IPS DF 6.9 (cell line): ENCODE data around the gene ADAM12.

Experiments used
- DNase-seq: peaks from one replicate; pipeline ENCODE4 v3.0.0-alpha.2; 2013; ENCODE audit warnings: low read depth, low spot score
- H3K27ac ChIP-seq: one replicate; pipeline ENCODE4 v1.5.1; 2013; ENCODE audit warnings: low read length, control low read depth
- H3K27me3 ChIP-seq: 2 replicates; pipeline ENCODE4 v1.6.1; 2013; ENCODE audit warnings: mild to moderate bottlenecking, low read length; ENCODE audit not compliant: control insufficient read depth, insufficient read depth
- H3K36me3 ChIP-seq: 2 replicates; pipeline ENCODE4 v1.6.1; 2013; ENCODE audit warnings: low read length; ENCODE audit not compliant: control insufficient read depth, insufficient read depth
- H3K4me1 ChIP-seq: 2 replicates; pipeline ENCODE4 v1.6.1; 2013; ENCODE audit warnings: low read length; ENCODE audit not compliant: control insufficient read depth, insufficient read depth
- H3K4me3 ChIP-seq: 2 replicates; pipeline ENCODE4 v1.5.1; 2013; ENCODE audit warnings: mild to moderate bottlenecking, low read length
- H3K9me3 ChIP-seq: 2 replicates; pipeline ENCODE4 v1.6.1; 2013; ENCODE audit warnings: low read length, inconsistent platforms; ENCODE audit not compliant: control insufficient read depth, insufficient read depth
- WGBS: extraction: QIAGEN DNeasy Blood & Tissue Kit; methylation state at CpG from one replicate; pipeline ENCODE4 v1.1.7; 2013; ENCODE audit warnings: mixed read lengths, missing lambda C conversion rate; ENCODE audit not compliant: insufficient read length, insufficient coverage; 5-methylcytosine and 5-hydroxymethylcytosine counted together

Gene ADAM12

DNA sequence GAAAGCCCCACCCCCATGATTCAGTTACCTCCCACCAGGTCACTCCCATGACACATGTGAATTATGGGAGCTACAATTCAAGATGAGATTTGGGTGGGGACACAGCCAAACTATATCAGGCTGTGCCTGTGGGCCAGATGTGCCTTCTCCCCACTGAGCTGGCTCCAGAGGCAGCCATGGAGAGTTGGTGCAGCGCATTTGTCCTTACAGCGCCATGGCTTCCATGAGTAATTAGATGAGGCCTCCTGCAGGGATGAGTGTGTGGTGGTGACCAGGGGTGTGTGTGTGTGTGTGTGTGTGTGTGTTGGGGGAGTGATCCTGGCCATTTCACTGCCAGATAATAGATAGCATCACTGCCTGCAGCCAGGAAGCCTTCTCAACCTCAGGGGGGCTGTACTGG lies 397.3 kb downstream of the ADAM12 start:
- Histone ChIP-seq H3K4me1 (no peaks in the 10 kb centered on the region), H3K36me3 (no peaks in the 10 kb centered on the region), H3K27me3 (no peaks in the 10 kb centered on the region), H3K4me3 (no peak overlapping the region), H3K27ac (no peak overlapping the region), H3K9me3 (no peaks in the 10 kb centered on the region)
- no peak for DNase-seq
- WGBS, result no CpG with 5 or more reads among the region's 2 CpGs

GRCh38 chr10:125989791-125990190 lies 398.5 kb downstream of the ADAM12 start:
- no peaks in the 10 kb centered on the region for H3K27me3 ChIP-seq
- H3K4me3 ChIP-seq, result no peak overlapping the region
- H3K27ac ChIP-seq, result no peak overlapping the region
- H3K36me3 ChIP-seq, result no peaks in the 10 kb centered on the region
- no peak for DNase-seq
- no peaks in the 10 kb centered on the region for H3K4me1 ChIP-seq
- H3K9me3 ChIP-seq, result no peaks in the 10 kb centered on the region
- WGBS, result no CpG with 5 or more reads among the region's 5 CpGs

DNA sequence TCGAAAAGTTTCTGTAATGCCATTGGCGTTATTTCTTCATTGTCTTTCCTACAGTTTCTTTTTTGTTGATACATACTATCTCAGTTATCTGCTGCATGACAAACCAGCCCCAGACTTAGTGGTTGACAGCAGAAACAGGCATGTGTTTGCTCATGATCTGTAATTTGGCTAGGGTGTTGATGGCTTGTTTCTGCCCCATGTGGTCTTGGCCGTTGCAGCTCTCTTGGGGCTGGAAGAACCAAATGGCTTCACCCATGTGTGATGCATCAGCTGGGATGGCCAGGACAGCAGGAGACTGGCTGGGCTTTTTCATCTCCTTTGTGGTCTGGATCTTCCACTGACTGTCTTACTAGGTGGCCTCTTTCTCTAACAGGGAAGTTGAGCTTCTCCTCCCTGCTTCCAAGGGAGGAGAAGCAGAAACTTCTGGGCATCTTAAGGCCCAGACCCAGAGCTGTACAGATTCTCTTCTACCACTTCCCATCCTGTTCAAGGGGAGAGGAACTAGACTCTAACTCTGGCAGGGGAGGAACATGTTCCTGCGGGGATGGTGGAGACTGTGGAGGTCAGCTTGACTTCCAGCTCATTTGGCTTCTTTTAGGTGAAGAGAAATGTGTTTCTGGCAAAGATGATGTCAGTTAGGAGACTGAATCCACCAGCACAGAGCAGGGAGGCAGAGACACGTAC lies 402.6 kb downstream of the ADAM12 start:
- H3K4me3 ChIP-seq, result no peak overlapping the region
- no CpG with 5 or more reads among the region's 5 CpGs for WGBS
- no peaks in the 10 kb centered on the region for H3K9me3 ChIP-seq
- no peaks in the 10 kb centered on the region for H3K4me1 ChIP-seq
- H3K36me3 ChIP-seq, result no peaks in the 10 kb centered on the region
- H3K27ac ChIP-seq, result no peak overlapping the region
- no peaks in the 10 kb centered on the region for H3K27me3 ChIP-seq
- no peak for DNase-seq

- H3K36me3 ChIP-seq, result no peaks in the 10 kb centered on the region
- no peaks in the 10 kb centered on the region for H3K9me3 ChIP-seq
- WGBS, result no CpG with 5 or more reads among the region's 6 CpGs
- H3K27me3 ChIP-seq, result no peaks in the 10 kb centered on the region
- no peak overlapping the region for H3K27ac ChIP-seq
- no peak overlapping the region for H3K4me3 ChIP-seq
- no peaks in the 10 kb centered on the region for H3K4me1 ChIP-seq
- no peak for DNase-seq
Measured at GRCh38 chr10:125984865-125985495, 403.3 kb downstream of the ADAM12 start.

DNA sequence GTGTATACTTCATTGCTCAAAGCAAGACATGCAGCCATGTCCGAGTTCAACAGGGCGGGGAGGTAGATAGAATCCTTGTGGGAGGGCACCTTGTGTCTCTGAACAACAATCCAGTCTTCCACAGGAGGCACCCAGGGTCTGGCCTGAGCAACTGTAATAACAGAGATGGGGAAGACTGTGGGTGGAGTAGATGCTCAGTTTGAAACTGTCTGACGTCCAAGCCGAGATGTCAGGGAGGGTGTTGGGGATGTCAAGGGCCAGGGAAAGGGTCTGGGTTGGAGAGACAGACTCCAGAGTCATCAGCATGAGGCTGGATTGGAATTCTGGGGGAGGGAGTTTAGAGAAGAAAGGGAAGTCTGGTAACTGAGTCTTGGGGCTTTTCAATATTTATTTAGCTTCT lies 403.9 kb downstream of the ADAM12 start:
- H3K4me3 ChIP-seq, result no peak overlapping the region
- no peak for DNase-seq
- no peak overlapping the region for H3K27ac ChIP-seq
- no CpG with 5 or more reads among the region's 4 CpGs for WGBS
- no peaks in the 10 kb centered on the region for H3K36me3 ChIP-seq
- H3K4me1 ChIP-seq, result no peaks in the 10 kb centered on the region
- H3K9me3 ChIP-seq, result no peaks in the 10 kb centered on the region
- H3K27me3 ChIP-seq, result no peaks in the 10 kb centered on the region

- Histone ChIP-seq H3K27ac (no peak overlapping the region), H3K27me3 (no peaks in the 10 kb centered on the region), H3K9me3 (no peaks in the 10 kb centered on the region), H3K4me3 (no peak overlapping the region), H3K4me1 (no peaks in the 10 kb centered on the region), H3K36me3 (no peaks in the 10 kb centered on the region)
- WGBS, result 100% methylated on average over 1 of the region's 5 CpGs
- no peak for DNase-seq
Measured at GRCh38 chr10:125983656-125984055, 404.6 kb downstream of the ADAM12 start.

DNA sequence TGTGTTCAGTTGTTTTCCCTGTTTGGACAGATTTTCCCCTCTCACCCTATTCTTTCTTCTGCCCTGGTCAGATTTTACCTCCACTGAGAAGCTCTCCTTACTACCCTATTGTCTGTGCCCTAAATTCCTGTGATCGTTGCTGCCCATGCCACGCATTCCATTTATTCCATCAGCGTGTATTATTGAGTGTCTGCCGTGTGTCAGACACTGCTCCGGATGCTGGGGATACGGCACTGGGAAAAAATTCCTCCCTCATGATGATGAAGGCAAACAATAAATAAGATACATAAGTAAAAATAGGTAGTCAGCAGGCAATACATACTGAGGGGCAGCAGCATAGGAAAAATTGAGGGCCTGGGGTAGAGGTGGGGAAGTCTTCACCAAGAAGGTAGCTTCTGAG lies 405.1 kb downstream of the ADAM12 start:
- no peaks in the 10 kb centered on the region for H3K27me3 ChIP-seq
- DNase-seq, result no peak
- H3K27ac ChIP-seq, result no peak overlapping the region
- no peaks in the 10 kb centered on the region for H3K4me1 ChIP-seq
- no peaks in the 10 kb centered on the region for H3K36me3 ChIP-seq
- H3K9me3 ChIP-seq, result no peaks in the 10 kb centered on the region
- WGBS, result no CpG with 5 or more reads among the region's 6 CpGs
- no peak overlapping the region for H3K4me3 ChIP-seq

- Histone ChIP-seq H3K36me3 (no peaks in the 10 kb centered on the region), H3K27ac (no peak overlapping the region), H3K4me1 (no peaks in the 10 kb centered on the region), H3K4me3 (no peak overlapping the region), H3K27me3 (no peaks in the 10 kb centered on the region), H3K9me3 (no peaks in the 10 kb centered on the region)
- no CpG with 5 or more reads among the region's 6 CpGs for WGBS
- peak; percentile 75 for DNase-seq
Measured at GRCh38 chr10:125982260-125982948, 405.9 kb downstream of the ADAM12 start.

DNA sequence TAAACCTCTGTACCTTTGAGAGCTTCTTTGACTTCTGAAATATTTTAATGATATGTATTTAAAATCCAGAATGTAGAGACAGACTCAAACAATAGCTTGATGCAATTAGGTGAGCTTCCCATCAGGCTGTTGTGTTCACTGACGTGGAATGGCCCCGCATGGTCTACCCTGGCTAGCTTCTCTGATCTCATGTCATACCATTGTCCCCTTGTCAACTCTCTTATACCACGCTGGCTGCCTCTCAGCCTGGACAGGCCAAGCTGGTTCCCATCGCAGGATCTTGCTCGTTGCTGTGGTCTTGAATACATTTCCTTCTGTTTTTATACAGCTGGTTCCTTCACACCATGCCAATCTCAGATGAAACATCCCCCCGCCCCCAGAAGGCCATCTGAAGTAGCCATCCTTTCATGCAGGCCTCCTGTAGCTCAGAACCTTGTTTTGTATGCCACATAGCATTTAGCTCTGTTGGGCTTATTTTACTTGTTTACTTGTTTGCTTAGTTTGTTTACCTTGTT lies 407.7 kb downstream of the ADAM12 start:
- Histone ChIP-seq H3K36me3 (no peaks in the 10 kb centered on the region), H3K27me3 (no peaks in the 10 kb centered on the region), H3K4me1 (no peaks in the 10 kb centered on the region), H3K27ac (no peak overlapping the region), H3K9me3 (no peaks in the 10 kb centered on the region), H3K4me3 (no peak overlapping the region)
- WGBS, result no CpG with 5 or more reads among the region's 6 CpGs
- no peak for DNase-seq

DNA sequence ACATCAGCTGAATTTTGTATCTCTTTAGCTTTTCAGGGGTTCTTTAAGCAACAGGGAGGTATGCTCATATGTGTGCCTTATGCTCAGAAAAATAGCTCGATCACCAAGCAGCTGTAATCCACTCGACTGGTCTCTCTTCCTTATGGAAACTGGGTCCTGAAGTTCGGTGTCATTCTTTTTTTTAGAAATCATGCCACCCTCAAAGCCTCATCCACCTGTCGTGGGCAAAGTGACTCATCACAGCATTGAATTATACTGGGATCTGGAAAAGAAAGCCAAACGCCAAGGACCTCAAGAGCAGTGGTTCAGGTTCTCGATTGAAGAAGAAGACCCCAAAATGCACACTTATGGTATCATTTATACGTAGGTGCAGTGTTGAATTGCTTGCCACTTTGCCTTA lies 408.3 kb downstream of the ADAM12 start:
- no CpG with 5 or more reads among the region's 7 CpGs for WGBS
- DNase-seq, result no peak
- Histone ChIP-seq H3K4me1 (no peaks in the 10 kb centered on the region), H3K27ac (no peak overlapping the region), H3K9me3 (no peaks in the 10 kb centered on the region), H3K4me3 (no peak overlapping the region), H3K27me3 (no peaks in the 10 kb centered on the region), H3K36me3 (no peaks in the 10 kb centered on the region)
